GM21529 (cell line): ENCODE measurements around the gene ACADM.
"Not testable (repeated sequence)": the region's sequence is repeated elsewhere in the genome, so short reads cannot be mapped to it uniquely, and the experiment has no call there.

Experiments used
- ATAC-seq: cut with Tn5 transposase; IDR thresholded peaks from one replicate; pipeline ENCODE4 v1.9.1; 2021; ENCODE audit not compliant: unreplicated experiment

The ACADM gene

GRCh38 chr1:75791022-75791421, 66.5 kb downstream of the ACADM start:
- ATAC-seq, result no peak

GRCh38 chr1:75792091-75792490, 67.6 kb downstream of the ACADM start:
- no peak for ATAC-seq

DNA sequence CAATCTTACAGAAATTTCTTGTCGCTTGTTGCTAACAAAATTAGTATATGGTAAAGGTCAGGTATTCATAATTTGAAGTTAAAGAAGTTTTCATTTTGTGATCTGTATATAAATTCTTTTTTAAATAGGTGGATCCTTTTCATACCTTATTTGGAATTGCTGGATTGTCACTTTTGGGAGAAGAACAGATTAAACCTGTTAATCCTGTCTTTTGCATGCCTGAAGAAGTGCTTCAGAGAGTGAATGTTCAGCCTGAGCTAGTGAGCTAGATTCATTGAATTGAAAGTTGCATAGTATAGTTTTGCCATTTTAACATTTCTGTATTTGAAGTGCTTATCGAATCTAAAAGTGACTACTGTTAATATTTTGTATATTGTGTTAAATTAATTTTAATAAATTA, 69.9 kb downstream of the ACADM start:
- ATAC-seq, result no peak

GRCh38 chr1:75795703-75796193, 71.2 kb downstream of the ACADM start:
- ATAC-seq, result no peak

DNA sequence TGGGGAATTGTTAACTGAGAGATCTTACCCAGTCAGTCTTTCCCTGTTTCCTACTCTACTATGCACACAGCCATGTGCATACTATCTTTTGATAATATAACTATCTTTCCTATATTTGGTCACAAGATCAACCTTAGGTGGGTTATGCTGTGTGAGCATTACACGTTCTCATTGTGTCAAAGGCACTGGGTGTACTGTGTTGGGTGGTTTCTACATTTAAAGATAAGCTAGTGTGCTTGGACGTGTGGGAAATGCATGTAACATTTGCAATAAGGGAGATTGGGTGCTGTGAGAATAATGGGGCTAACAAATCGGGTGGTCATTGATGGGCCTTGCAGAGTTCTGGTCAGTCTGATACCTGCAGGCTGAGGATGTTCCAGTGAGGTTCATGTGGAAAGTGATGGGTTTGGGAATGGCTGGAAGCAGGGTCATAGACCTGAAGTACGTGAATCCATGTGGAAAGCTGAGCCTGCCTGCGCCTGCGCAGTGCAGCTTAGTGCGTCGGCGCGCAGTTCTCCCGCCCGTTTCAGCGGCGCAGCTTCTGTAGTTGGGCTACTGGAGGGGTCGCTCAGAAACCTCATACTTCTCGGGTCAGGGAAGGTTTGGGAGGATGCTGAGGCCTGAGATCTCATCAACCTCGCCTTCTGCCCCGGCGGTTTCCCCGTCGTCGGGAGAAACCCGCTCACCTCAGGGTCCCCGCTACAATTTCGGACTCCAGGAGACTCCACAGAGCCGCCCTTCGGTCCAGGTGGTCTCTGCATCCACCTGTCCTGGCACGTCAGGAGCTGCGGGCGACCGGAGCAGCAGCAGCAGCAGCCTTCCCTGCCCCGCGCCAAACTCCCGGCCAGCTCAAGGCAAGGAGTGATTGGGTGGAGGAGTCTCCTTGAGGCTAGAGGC, 72.1 kb downstream of the ACADM start, which contains the start of gene MSH4:
TSS of gene MSH4 (plus strand) at position 507 of the 897 bp plus-strand sequence. CDS start at position 611, 104 bp downstream.
- no peak for ATAC-seq

- ATAC-seq, result no peak
Measured at GRCh38 chr1:75797273-75797588, 72.7 kb downstream of the ACADM start.

- no peak for ATAC-seq
Measured at GRCh38 chr1:75797606-75798216, 73.2 kb downstream of the ACADM start.

DNA sequence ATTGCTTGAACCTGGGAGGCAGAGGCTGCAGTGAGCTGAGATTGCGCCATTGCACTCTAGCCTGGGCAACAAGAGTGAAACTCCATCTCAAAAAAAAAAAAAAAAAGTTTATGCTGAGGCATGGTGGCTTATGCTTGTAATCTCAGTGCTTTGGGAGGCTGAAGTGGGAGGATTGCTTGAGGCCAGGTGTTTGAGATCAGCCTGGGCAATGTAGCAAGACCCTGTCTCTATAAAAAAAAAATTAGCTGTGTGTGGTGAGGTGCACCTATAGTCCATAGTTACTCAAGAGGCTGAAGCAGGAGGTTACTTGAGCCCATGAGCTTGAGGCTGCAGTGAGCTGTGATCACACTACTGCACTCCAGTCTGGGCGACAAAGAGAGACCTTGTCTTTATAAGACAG, 77.0 kb downstream of the ACADM start:
- not testable (repeated sequence) for ATAC-seq

DNA sequence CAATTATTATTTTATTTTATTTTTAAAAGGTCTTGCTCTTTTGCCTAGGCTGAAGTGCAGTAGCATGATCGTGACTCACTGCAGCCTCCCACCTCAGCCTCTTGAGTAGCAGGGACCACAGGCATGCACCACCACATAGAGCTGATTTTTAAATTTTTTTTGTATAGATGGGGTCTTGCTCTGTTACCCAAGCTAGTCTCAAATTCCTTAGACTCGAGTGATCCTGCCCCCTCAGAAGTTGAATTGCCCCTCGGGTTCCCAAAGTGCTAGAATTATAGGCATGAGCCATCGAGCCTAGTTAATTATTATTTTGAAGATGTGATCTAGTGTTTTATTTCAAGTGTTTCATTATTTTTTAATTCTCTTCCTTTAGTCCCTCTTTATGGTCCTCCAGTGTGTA, 84.4 kb downstream of the ACADM start:
- ATAC-seq, result no peak

DNA sequence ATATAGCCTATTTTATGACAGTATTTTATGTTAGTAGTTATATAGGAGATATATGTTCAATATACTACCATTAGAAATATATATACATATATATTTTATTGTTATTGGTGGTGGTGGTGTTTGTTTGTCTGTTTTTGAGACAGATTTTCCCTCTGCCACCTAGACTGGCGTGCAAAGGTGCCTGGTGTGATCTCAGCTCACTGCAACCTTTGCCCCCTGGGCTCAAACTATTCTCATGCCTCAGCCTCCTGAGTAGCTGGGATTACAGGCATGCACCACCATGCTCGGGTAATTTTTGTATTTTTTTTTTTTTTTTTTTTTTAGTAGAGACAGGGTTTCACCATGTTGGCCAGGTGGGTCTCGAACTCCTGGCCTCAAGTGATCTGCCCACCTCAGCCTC, 85.6 kb downstream of the ACADM start:
- not testable (repeated sequence) for ATAC-seq

GRCh38 chr1:75811211-75811981, 86.9 kb downstream of the ACADM start:
- ATAC-seq, result no peak

DNA sequence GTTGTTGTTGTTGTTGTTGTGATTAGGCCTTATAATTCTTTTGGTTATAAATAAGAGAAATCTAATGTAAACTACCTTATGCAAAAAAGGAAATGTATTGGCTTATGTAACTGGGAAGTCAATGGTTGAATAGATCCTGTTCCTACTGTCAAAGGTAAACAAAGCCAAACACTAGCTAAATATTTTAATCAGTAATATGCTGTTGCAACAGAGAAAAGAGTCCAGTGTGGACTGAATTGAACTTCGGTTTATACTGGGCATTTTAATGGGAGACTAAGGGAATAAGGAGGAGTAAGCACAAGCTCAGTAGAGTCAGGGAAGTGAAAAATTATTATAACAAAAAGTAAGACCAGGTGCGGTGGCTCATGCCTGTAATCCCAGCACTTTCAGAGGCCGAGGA, 87.6 kb downstream of the ACADM start:
- no peak for ATAC-seq
